ENCODE data around the gene PRIMPOL. TPM values are rescaled to one million over a fixed set of nuclear protein-coding genes. Genes with fewer than 3 reads are reported as not detected.
"Not testable (repeated sequence)": the region's sequence is repeated elsewhere in the genome, so short reads cannot be mapped to it uniquely, and the experiment has no call there.

The PRIMPOL gene
- 49.3 TPM for total RNA-seq

GRCh38 chr4:184649026-184649970 is at the start of gene PRIMPOL, which contains the start of gene CASP3:
TSS of gene PRIMPOL (plus strand) at chr4:184649738. CDS start at chr4:184657141, 7,403 bp downstream.
TSS of gene CASP3 (minus strand) at chr4:184649447. CDS start at chr4:184638453, 10,994 bp downstream.
- peak; percentile 82 to 87 for DNase-seq (ENCODE audit: low spot score in 2 of 2)
- no peak for FAIRE-seq

GRCh38 chr4:184600982-184601381 is 48.6 kb upstream of the PRIMPOL start:
- not testable (repeated sequence) for DNase-seq (ENCODE audit: low spot score in 2 of 2); FAIRE-seq

- FAIRE-seq; DNase-seq (ENCODE audit: low spot score in 2 of 2): not testable (repeated sequence)
These were observed 46.7 kb upstream of the PRIMPOL start for GRCh38 chr4:184602857-184603256.

- DNase-seq (ENCODE audit: low spot score in 2 of 2); FAIRE-seq: not testable (repeated sequence)
These were observed 42.1 kb upstream of the PRIMPOL start for GRCh38 chr4:184607429-184607828.

GRCh38 chr4:184612074-184612473 is 37.5 kb upstream of the PRIMPOL start:
- FAIRE-seq (no peak), DNase-seq (ENCODE audit: low spot score in 2 of 2) (no peak)

- DNase-seq (ENCODE audit: low spot score in 2 of 2) = no peak
- no peak for FAIRE-seq
These were observed 36.1 kb upstream of the PRIMPOL start for GRCh38 chr4:184613405-184613804.

GRCh38 chr4:184614509-184614908 is 35.0 kb upstream of the PRIMPOL start:
- DNase-seq (ENCODE audit: low spot score in 2 of 2) = no peak
- no peak for FAIRE-seq

- DNase-seq (ENCODE audit: low spot score in 2 of 2); FAIRE-seq: not testable (repeated sequence)
These were observed 33.4 kb upstream of the PRIMPOL start for GRCh38 chr4:184616168-184616567.

GRCh38 chr4:184616633-184617551 is 32.6 kb upstream of the PRIMPOL start:
- FAIRE-seq = no peak

GRCh38 chr4:184617600-184618196 is 31.8 kb upstream of the PRIMPOL start:
- no peak for FAIRE-seq
- DNase-seq (ENCODE audit: low spot score in 2 of 2) = no peak

More at GRCh38 chr4:184616633-184617551, 32.6 kb upstream of the PRIMPOL start:
- DNase-seq (ENCODE audit: low spot score in 2 of 2) = no peak

- FAIRE-seq (no peak), DNase-seq (ENCODE audit: low spot score in 2 of 2) (no peak)
These were observed 29.2 kb upstream of the PRIMPOL start for GRCh38 chr4:184620212-184620867.

- DNase-seq (ENCODE audit: low spot score in 2 of 2) (no peak), FAIRE-seq (no peak)
These were observed 28.0 kb upstream of the PRIMPOL start for GRCh38 chr4:184621518-184621917.

GRCh38 chr4:184624504-184624903 is 25.0 kb upstream of the PRIMPOL start:
- not testable (repeated sequence) for DNase-seq (ENCODE audit: low spot score in 2 of 2); FAIRE-seq

- no peak for DNase-seq (ENCODE audit: low spot score in 2 of 2)
- no peak for FAIRE-seq
These were observed 24.5 kb upstream of the PRIMPOL start for GRCh38 chr4:184624972-184625554.

- DNase-seq (ENCODE audit: low spot score in 2 of 2); FAIRE-seq: not testable (repeated sequence)
These were observed 23.5 kb upstream of the PRIMPOL start for GRCh38 chr4:184625783-184626596.

- DNase-seq (ENCODE audit: low spot score in 2 of 2) (no peak), FAIRE-seq (no peak)
These were observed 21.4 kb upstream of the PRIMPOL start for GRCh38 chr4:184628103-184628502.

GRCh38 chr4:184632842-184633241 is 16.7 kb upstream of the PRIMPOL start:
- FAIRE-seq (no peak), DNase-seq (ENCODE audit: low spot score in 2 of 2) (no peak)

- FAIRE-seq = no peak
- no peak for DNase-seq (ENCODE audit: low spot score in 2 of 2)
These were observed 14.2 kb upstream of the PRIMPOL start for GRCh38 chr4:184635381-184635780.

All from frontal cortex (tissue), 4 donors.